PC-3 (cell line): ENCODE results near the gene PAPSS2.

Experiments
- EZH2 ChIP-seq: fragments of 300-600 bp; sonication (generic); IDR thresholded peaks from one replicate; pipeline ENCODE4 v1.6.1; 2017; ENCODE audit warnings: antibody characterized with exemption, mild to moderate bottlenecking, low read length; ENCODE audit not compliant: unreplicated experiment
- EZH2phosphoT487 ChIP-seq: fragments of 300-600 bp; sonication (generic); IDR thresholded peaks from 2 replicates; pipeline ENCODE4 v1.6.1; 2018; ENCODE audit warnings: mild to moderate bottlenecking, antibody characterized with exemption, low read length, borderline replicate concordance
- TF ChIP-seq, protein P1 (sequence below): fragments of 300-600 bp; sonication (generic); conservative IDR thresholded peaks from 2 replicates; pipeline ENCODE4 v1.5.1; 2017; ENCODE audit warnings: antibody characterized with exemption, low read depth, mild to moderate bottlenecking, low read length

DNA sequence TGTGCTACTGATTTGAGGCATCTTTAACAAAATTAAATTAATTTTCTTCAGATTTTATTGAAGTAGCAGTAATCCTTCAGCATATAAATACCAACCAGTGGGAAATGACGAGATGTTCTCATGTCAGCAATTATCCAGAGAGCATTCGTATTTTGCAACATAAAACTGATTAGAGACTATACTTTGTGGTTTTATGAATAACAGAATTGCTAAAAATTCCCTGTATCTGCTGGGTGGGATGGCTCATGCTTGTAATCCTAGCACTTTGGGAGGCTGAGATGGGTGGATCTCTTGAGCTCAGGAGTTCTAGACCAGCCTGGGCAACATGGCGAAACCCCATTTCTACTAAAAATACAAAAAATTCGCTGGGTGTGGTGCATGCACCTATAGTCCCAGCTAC, 101.5 kb downstream of the PAPSS2 start:
- TF ChIP-seq, protein P1, sequence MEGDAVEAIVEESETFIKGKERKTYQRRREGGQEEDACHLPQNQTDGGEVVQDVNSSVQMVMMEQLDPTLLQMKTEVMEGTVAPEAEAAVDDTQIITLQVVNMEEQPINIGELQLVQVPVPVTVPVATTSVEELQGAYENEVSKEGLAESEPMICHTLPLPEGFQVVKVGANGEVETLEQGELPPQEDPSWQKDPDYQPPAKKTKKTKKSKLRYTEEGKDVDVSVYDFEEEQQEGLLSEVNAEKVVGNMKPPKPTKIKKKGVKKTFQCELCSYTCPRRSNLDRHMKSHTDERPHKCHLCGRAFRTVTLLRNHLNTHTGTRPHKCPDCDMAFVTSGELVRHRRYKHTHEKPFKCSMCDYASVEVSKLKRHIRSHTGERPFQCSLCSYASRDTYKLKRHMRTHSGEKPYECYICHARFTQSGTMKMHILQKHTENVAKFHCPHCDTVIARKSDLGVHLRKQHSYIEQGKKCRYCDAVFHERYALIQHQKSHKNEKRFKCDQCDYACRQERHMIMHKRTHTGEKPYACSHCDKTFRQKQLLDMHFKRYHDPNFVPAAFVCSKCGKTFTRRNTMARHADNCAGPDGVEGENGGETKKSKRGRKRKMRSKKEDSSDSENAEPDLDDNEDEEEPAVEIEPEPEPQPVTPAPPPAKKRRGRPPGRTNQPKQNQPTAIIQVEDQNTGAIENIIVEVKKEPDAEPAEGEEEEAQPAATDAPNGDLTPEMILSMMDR: no peak
- TF ChIP-seq EZH2 (no peak), EZH2phosphoT487 (no peak)
